IMR-90 (cell line): ENCODE results near the gene DRD2. TPM values are rescaled to one million over a fixed set of nuclear protein-coding genes. Genes with fewer than 3 reads are reported as not detected.

ENCODE experiments used
- ATAC-seq: fragments of 200-7000 bp; cut with Tn5 transposase; 2 replicates; pipeline ENCODE4 v1.9.1; 2020; ENCODE audit warnings: low read depth, mild to moderate bottlenecking, moderate library complexity
- BruUV-seq: library from RNA; stranded (reverse); fragments of 400-500 nt; replicated peaks from 2 replicates; lab custom pipeline; 2021; lab: Mats Ljungman, UMichigan
- CTCF ChIA-PET: fragments of 300-600 bp; formaldehyde crosslinking; extraction: SDS; loops from one replicate; lab custom pipeline; 2021; ENCODE audit warnings: antibody characterized with exemption; lab: Yijun Ruan, JAX
- POLR2A ChIA-PET: fragments of 300-600 bp; sonication (Branson Sonifier 250); formaldehyde crosslinking; loops from one replicate; lab custom pipeline; 2022; ENCODE audit warnings: antibody characterized with exemption; ENCODE audit not compliant: unreplicated experiment; lab: Charles Lee
- DNase-seq: peaks from one replicate; pipeline ENCODE4 v3.0.0; 2013
- H2AFZ ChIP-seq: replicated peaks from 2 replicates; pipeline ENCODE3; 2013; ENCODE audit warnings: low read length, mild to moderate bottlenecking; ENCODE audit not compliant: poor library complexity
- H2AK5ac ChIP-seq: 2 replicates; pipeline ENCODE4 v1.6.1; 2013; ENCODE audit warnings: low read depth, low read length, inconsistent platforms
- H2AK9ac ChIP-seq: replicated peaks from 2 replicates; pipeline ENCODE3; 2013; ENCODE audit warnings: mild to moderate bottlenecking, low read depth, low read length, moderate library complexity; ENCODE audit not compliant: poor library complexity
- H2BK120ac ChIP-seq: 2 replicates; pipeline ENCODE4 v1.6.1; 2013; ENCODE audit warnings: low read depth, low read length, inconsistent platforms
- H2BK15ac ChIP-seq: 3 replicates; pipeline ENCODE4 v1.6.1; 2013; ENCODE audit warnings: low read depth, low read length, inconsistent platforms
- H2BK20ac ChIP-seq: 2 replicates; pipeline ENCODE4 v1.6.1; 2013; ENCODE audit warnings: low read depth, mild to moderate bottlenecking, inconsistent platforms, low read length, moderate library complexity
- H2BK5ac ChIP-seq: 2 replicates; pipeline ENCODE4 v1.6.1; 2013; ENCODE audit warnings: mild to moderate bottlenecking, low read depth, low read length, inconsistent platforms; ENCODE audit not compliant: poor library complexity, severe bottlenecking
- H3K14ac ChIP-seq: replicated peaks from 2 replicates; pipeline ENCODE4 v1.6.1; 2013; ENCODE audit warnings: low read depth, low read length, inconsistent platforms
- H3K18ac ChIP-seq: 2 replicates; pipeline ENCODE4 v1.6.1; 2013; ENCODE audit warnings: low read depth, low read length, control low read depth
- H3K23ac ChIP-seq: 2 replicates; pipeline ENCODE4 v1.6.1; 2013; ENCODE audit warnings: low read depth, low read length, inconsistent platforms
- H3K27ac ChIP-seq: 2 replicates; pipeline ENCODE4 v1.5.1; 2013; ENCODE audit warnings: mild to moderate bottlenecking, control low read depth, low read length; ENCODE audit not compliant: insufficient read depth
- H3K27me3 ChIP-seq: 2 replicates; pipeline ENCODE4 v1.6.1; 2013; ENCODE audit warnings: low read length; ENCODE audit not compliant: control insufficient read depth, insufficient read depth
- H3K36me3 ChIP-seq: 2 replicates; pipeline ENCODE4 v1.6.1; 2013; ENCODE audit warnings: low read length, mixed read lengths; ENCODE audit not compliant: control insufficient read depth, insufficient read depth
- H3K4ac ChIP-seq: 2 replicates; pipeline ENCODE4 v1.6.1; 2013; ENCODE audit warnings: low read depth, low read length, inconsistent platforms
- H3K4me1 ChIP-seq: 2 replicates; pipeline ENCODE4 v1.6.1; 2013; ENCODE audit warnings: low read length, mixed read lengths; ENCODE audit not compliant: control insufficient read depth, insufficient read depth
- H3K4me2 ChIP-seq: 2 replicates; pipeline ENCODE4 v1.6.1; 2013; ENCODE audit warnings: low read depth, mild to moderate bottlenecking, control low read depth, low read length, moderate library complexity
- H3K4me3 ChIP-seq: 2 replicates; pipeline ENCODE4 v1.5.1; 2013; ENCODE audit warnings: low read depth, mild to moderate bottlenecking, control low read depth, low read length, moderate library complexity; ENCODE audit not compliant: insufficient read depth
- H3K56ac ChIP-seq: 2 replicates; pipeline ENCODE4 v1.6.1; 2013; ENCODE audit warnings: low read length, inconsistent platforms; ENCODE audit not compliant: insufficient read depth; ENCODE audit errors: extremely low read depth
- H3K79me1 ChIP-seq, 2 experiments: 2 replicates each; pipeline ENCODE4 v1.6.1; 2013; ENCODE audit warnings: low read length in 2 of 2, inconsistent platforms in 1 of 2, low read depth in 1 of 2
- H3K9ac ChIP-seq: 2 replicates; pipeline ENCODE4 v1.6.1; 2013; ENCODE audit warnings: low read depth, low read length, control low read depth
- H3K9me1 ChIP-seq: 2 replicates; pipeline ENCODE4 v1.6.1; 2013; ENCODE audit warnings: low read length, inconsistent platforms; ENCODE audit not compliant: insufficient read depth
- H3K9me3 ChIP-seq: 2 replicates; pipeline ENCODE4 v1.6.1; 2013; ENCODE audit warnings: low read length; ENCODE audit not compliant: control insufficient read depth, insufficient read depth
- H4K20me1 ChIP-seq: 2 replicates; pipeline ENCODE4 v1.6.1; 2013; ENCODE audit warnings: low read length, inconsistent platforms; ENCODE audit not compliant: insufficient read depth
- H4K5ac ChIP-seq: 2 replicates; pipeline ENCODE4 v1.6.1; 2013; ENCODE audit warnings: mild to moderate bottlenecking, low read depth, low read length, control low read depth
- H4K8ac ChIP-seq, 2 experiments: 2 replicates each; pipeline ENCODE4 v1.6.1; 2013; ENCODE audit warnings: low read depth in 2 of 2, low read length in 2 of 2, control low read depth in 1 of 2, inconsistent platforms in 1 of 2
- H4K91ac ChIP-seq: 2 replicates; pipeline ENCODE4 v1.6.1; 2013; ENCODE audit warnings: low read depth, low read length, inconsistent platforms; ENCODE audit not compliant: insufficient read depth
- CEBPB ChIP-seq: IDR thresholded peaks from 2 replicates; pipeline ENCODE4 v1.6.1; 2012; ENCODE audit warnings: low read depth, low read length, improper control_type of control experiment
- MAZ ChIP-seq: IDR thresholded peaks from 2 replicates; pipeline ENCODE4 v1.6.1; 2012; ENCODE audit warnings: low read depth, mild to moderate bottlenecking, low read length, improper control_type of control experiment, moderate library complexity, borderline replicate concordance
- MXI1 ChIP-seq: IDR thresholded peaks from 2 replicates; pipeline ENCODE4 v1.6.1; 2012; ENCODE audit warnings: low read depth, mild to moderate bottlenecking, low read length, moderate library complexity, borderline replicate concordance
- POLR2A ChIP-seq: IDR thresholded peaks from 2 replicates; pipeline ENCODE4 v1.6.1; 2012; ENCODE audit warnings: mild to moderate bottlenecking, low read depth, low read length
- SMC3 ChIP-seq: fragments of 150-350 bp; IDR thresholded peaks from 2 replicates; pipeline ENCODE4 v1.6.1; 2016; ENCODE audit warnings: low read depth, mild to moderate bottlenecking, antibody characterized with exemption, low read length, moderate library complexity
- WGBS, 2 experiments: methylation state at CpG; one replicate each; pipeline versions ENCODE4 v1.1.5 to v1.1.7; 2013; ENCODE audit warnings: missing lambda C conversion rate in 2 of 2; ENCODE audit not compliant: insufficient read length in 1 of 2; ENCODE audit errors: extremely low coverage in 2 of 2; 5-methylcytosine and 5-hydroxymethylcytosine counted together
- dilution Hi-C: fragments of 300-500 bp; cut with HindIII; formaldehyde crosslinking; loops from one replicate; pipeline ENCODE4 v1.14.3; 2018; ENCODE audit warnings: low sequenced_read_pairs; ENCODE audit not compliant: unreplicated experiment
- in situ Hi-C: fragments of 300-500 bp; cut with MboI; formaldehyde crosslinking; loops from 3 replicates; pipeline ENCODE4 v1.14.3; 2019; ENCODE audit warnings: low sequenced_read_pairs, inconsistent platforms, mixed read lengths
- intact Hi-C: fragments of 100-400 bp; cut with micrococcal nuclease; formaldehyde crosslinking; loops from 2 replicates; pipeline ENCODE4 v1.10.0; 2022
- polyA plus RNA-seq, 3 experiments: library from polyadenylated mRNA; depleted of rRNA; stranded (reverse); fragments of >200 nt; gene quantifications; 2 replicates each; pipeline ENCODE4 v1.2.3, GENCODE V29; 2012; ENCODE audit warnings: low replicate concordance in 1 of 3
- total RNA-seq: library from RNA; depleted of rRNA; stranded (reverse); fragments of >200 nt; gene quantifications from 2 replicates; pipeline ENCODE4 v1.2.3, GENCODE V29; 2012
- TF ChIP-seq, protein P1 (sequence below): fragments of 150-350 bp; IDR thresholded peaks from 2 replicates; pipeline ENCODE4 v1.6.1; 2017; ENCODE audit warnings: mild to moderate bottlenecking, antibody characterized with exemption, low read length, low read depth

Gene DRD2
- total and polyA plus RNA-seq, 2 of the 4 experiments (the other 2 are of a cell fraction), result not detected

DNA sequence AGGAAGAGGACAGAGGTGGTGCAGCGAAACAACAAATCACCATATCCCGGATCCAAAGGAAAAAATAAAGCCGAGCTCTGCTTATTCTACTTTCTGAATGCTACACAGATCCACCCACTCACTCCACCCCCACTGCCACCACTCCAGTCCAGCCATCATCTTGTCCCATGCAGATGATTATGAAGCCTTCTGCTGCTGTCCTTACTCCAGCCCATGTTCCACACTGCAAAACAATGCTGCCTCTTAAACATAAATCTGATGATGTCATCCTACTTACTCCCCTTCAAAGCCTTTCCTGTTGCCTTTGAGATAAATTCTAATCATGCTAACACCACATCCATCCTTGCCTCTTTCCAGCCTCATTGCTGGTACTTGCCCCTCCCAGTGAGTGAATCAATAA is 6.5 kb upstream of the DRD2 start:
- Histone ChIP-seq H3K23ac (no peak overlapping the region), H3K4me3 (no peak overlapping the region), H2AFZ (no peak overlapping the region)

More for the DNA sequence above, 6.5 kb upstream of the DRD2 start:
- no TSS peak for BruUV-seq
- H4K5ac ChIP-seq, result no peak overlapping the region
- H3K36me3 ChIP-seq, result no peaks in the 10 kb centered on the region
- TF ChIP-seq CEBPB (no peak), MAZ (no peak), SMC3 (no peak), MXI1 (no peak), POLR2A (no peak)
- TF ChIP-seq, protein P1, sequence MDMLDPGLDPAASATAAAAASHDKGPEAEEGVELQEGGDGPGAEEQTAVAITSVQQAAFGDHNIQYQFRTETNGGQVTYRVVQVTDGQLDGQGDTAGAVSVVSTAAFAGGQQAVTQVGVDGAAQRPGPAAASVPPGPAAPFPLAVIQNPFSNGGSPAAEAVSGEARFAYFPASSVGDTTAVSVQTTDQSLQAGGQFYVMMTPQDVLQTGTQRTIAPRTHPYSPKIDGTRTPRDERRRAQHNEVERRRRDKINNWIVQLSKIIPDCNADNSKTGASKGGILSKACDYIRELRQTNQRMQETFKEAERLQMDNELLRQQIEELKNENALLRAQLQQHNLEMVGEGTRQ, result no peak
- no peak for DNase-seq
- H2BK15ac ChIP-seq, result no peak overlapping the region
- H4K91ac ChIP-seq, result no peak overlapping the region
- no CpG with 5 or more reads among the region's 3 CpGs for WGBS, 2 experiments
- H2AK9ac ChIP-seq, result no peak overlapping the region
- no peak overlapping the region for H3K4me2 ChIP-seq
- intact Hi-C loops (no loop called here), dilution Hi-C loops (no loop called here), in situ Hi-C loops (no loop called here)
- ChIA-PET POLR2A (no interaction called here), CTCF (no interaction called here)
- no peaks in the 10 kb centered on the region for H3K4me1 ChIP-seq
- no peak overlapping the region for H3K27ac ChIP-seq
- no peak for ATAC-seq
- H4K20me1 ChIP-seq, result no peaks in the 10 kb centered on the region
- H2AK5ac ChIP-seq, result no peak overlapping the region
- no peaks in the 10 kb centered on the region for H3K9me3 ChIP-seq
- no peak overlapping the region for H2BK120ac ChIP-seq
- H3K56ac ChIP-seq, result no peak overlapping the region
- H3K9ac ChIP-seq, result no peak overlapping the region
- H3K14ac ChIP-seq, result no peak overlapping the region
- peaks cover 7% of the 10 kb centered on the region for H3K27me3 ChIP-seq
- no peaks in the 10 kb centered on the region for H3K79me1 ChIP-seq
- H3K18ac ChIP-seq, result no peak overlapping the region
- no peak overlapping the region for H4K8ac ChIP-seq
- H3K4ac ChIP-seq, result no peak overlapping the region
- H2BK20ac ChIP-seq, result no peak overlapping the region
- no peaks in the 10 kb centered on the region for H3K9me1 ChIP-seq
- no peak overlapping the region for H2BK5ac ChIP-seq
